Astrocyte (in vitro differentiated cells and primary cell): Measurements from ENCODE around the gene SLC25A12. TPM values are rescaled to one million over a fixed set of nuclear protein-coding genes. Genes with fewer than 3 reads are reported as not detected.
"Not testable (repeated sequence)": the region's sequence is repeated elsewhere in the genome, so short reads cannot be mapped to it uniquely, and the experiment has no call there.

ENCODE experiments used
- DNase-seq: peaks from one replicate; pipeline ENCODE4 v3.0.0-alpha.2; 2010; ENCODE audit warnings: low read depth
- FAIRE-seq: peaks from 2 replicates; lab custom pipeline; 2011; peaks lifted over from hg19 to GRCh38; lab: Jason Lieb, UNC
- H2AFZ ChIP-seq: 2 replicates; pipeline ENCODE4 v1.6.0; 2012; ENCODE audit warnings: low read depth, low read length, inconsistent platforms
- H3K27ac ChIP-seq: 2 replicates; pipeline ENCODE4 v1.5.1; 2011; ENCODE audit warnings: low read depth, low read length, inconsistent platforms
- H3K27me3 ChIP-seq: 2 replicates; pipeline ENCODE4 v1.6.0; 2011; ENCODE audit warnings: low read length, inconsistent platforms; ENCODE audit not compliant: insufficient read depth
- H3K36me3 ChIP-seq: 2 replicates; pipeline ENCODE4 v1.5.1; 2011; ENCODE audit warnings: low read length, inconsistent platforms; ENCODE audit not compliant: insufficient read depth
- H3K4me1 ChIP-seq: 2 replicates; pipeline ENCODE4 v1.5.1; 2011; ENCODE audit warnings: low read length, inconsistent platforms; ENCODE audit not compliant: insufficient read depth
- H3K4me2 ChIP-seq: 2 replicates; pipeline ENCODE4 v1.6.0; 2012; ENCODE audit warnings: low read length, inconsistent platforms
- H3K4me3 ChIP-seq: 2 replicates; pipeline ENCODE4 v1.5.1; 2011; ENCODE audit warnings: low read depth, mild to moderate bottlenecking, low read length, inconsistent platforms; ENCODE audit not compliant: insufficient read depth
- H3K79me2 ChIP-seq: 2 replicates; pipeline ENCODE4 v1.6.0; 2012; ENCODE audit warnings: mild to moderate bottlenecking, low read length, inconsistent platforms; ENCODE audit not compliant: insufficient read depth
- H3K9ac ChIP-seq: 2 replicates; pipeline ENCODE4 v1.6.0; 2012; ENCODE audit warnings: mild to moderate bottlenecking, low read length, inconsistent platforms
- H3K9me3 ChIP-seq: 2 replicates; pipeline ENCODE4 v1.5.1; 2012; ENCODE audit warnings: low read depth, mild to moderate bottlenecking, low read length, inconsistent platforms; ENCODE audit not compliant: insufficient read depth
- H4K20me1 ChIP-seq: 2 replicates; pipeline ENCODE4 v1.6.0; 2012; ENCODE audit warnings: low read length, inconsistent platforms; ENCODE audit not compliant: insufficient read depth
- H3K27ac Mint-ChIP-seq: one replicate; pipeline ENCODE4 v1.8.0; 2021; ENCODE audit warnings: mild to moderate bottlenecking, mixed read lengths; ENCODE audit not compliant: unreplicated experiment
- H3K27me3 Mint-ChIP-seq: one replicate; pipeline ENCODE4 v1.8.0; 2021; ENCODE audit warnings: low read depth, mixed read lengths; ENCODE audit not compliant: unreplicated experiment
- H3K36me3 Mint-ChIP-seq: one replicate; pipeline ENCODE4 v1.8.0; 2021; ENCODE audit warnings: low read depth, mixed read lengths; ENCODE audit not compliant: unreplicated experiment
- H3K4me1 Mint-ChIP-seq: one replicate; pipeline ENCODE4 v1.8.0; 2021; ENCODE audit warnings: low read depth, mixed read lengths; ENCODE audit not compliant: unreplicated experiment
- H3K4me3 Mint-ChIP-seq: one replicate; pipeline ENCODE4 v1.8.0; 2021; ENCODE audit warnings: mild to moderate bottlenecking, moderate library complexity, mixed read lengths; ENCODE audit not compliant: unreplicated experiment
- H3K9me3 Mint-ChIP-seq: one replicate; pipeline ENCODE4 v1.8.0; 2021; ENCODE audit warnings: mild to moderate bottlenecking, mixed read lengths; ENCODE audit not compliant: unreplicated experiment
- EZH2 ChIP-seq: IDR thresholded peaks from 2 replicates; pipeline ENCODE4 v1.6.1; 2012; ENCODE audit warnings: mild to moderate bottlenecking, low read length, inconsistent platforms; ENCODE audit not compliant: insufficient read depth
- total RNA-seq: library from RNA; stranded (reverse); gene quantifications from 2 replicates; pipeline ENCODE4 v1.2.1, GENCODE V29; 2021
- TF ChIP-seq, protein P1 (sequence below): IDR thresholded peaks from 2 replicates; pipeline ENCODE4 v1.5.1; 2011; ENCODE audit warnings: low read depth, mild to moderate bottlenecking, inconsistent platforms, low read length, moderate library complexity; ENCODE audit not compliant: insufficient read depth

SLC25A12 gene
- total RNA-seq, 1 donor from 2014 or later = 18.1 TPM

- H3K4me3 ChIP-seq = no peak overlapping the region
- Mint-ChIP-seq H3K27ac (no peak overlapping the region), H3K4me1 (no peaks in the 10 kb centered on the region), H3K4me3 (no peak overlapping the region), H3K36me3 (no peaks in the 10 kb centered on the region), H3K9me3 (peaks cover 2% of the 10 kb centered on the region), H3K27me3 (peaks cover 3% of the 10 kb centered on the region)
- DNase-seq = no peak
- H3K9ac ChIP-seq = no peak overlapping the region
- H3K4me2 ChIP-seq = no peak overlapping the region
- no peak for FAIRE-seq
- no peaks in the 10 kb centered on the region for H3K27me3 ChIP-seq
- TF ChIP-seq, protein P1, sequence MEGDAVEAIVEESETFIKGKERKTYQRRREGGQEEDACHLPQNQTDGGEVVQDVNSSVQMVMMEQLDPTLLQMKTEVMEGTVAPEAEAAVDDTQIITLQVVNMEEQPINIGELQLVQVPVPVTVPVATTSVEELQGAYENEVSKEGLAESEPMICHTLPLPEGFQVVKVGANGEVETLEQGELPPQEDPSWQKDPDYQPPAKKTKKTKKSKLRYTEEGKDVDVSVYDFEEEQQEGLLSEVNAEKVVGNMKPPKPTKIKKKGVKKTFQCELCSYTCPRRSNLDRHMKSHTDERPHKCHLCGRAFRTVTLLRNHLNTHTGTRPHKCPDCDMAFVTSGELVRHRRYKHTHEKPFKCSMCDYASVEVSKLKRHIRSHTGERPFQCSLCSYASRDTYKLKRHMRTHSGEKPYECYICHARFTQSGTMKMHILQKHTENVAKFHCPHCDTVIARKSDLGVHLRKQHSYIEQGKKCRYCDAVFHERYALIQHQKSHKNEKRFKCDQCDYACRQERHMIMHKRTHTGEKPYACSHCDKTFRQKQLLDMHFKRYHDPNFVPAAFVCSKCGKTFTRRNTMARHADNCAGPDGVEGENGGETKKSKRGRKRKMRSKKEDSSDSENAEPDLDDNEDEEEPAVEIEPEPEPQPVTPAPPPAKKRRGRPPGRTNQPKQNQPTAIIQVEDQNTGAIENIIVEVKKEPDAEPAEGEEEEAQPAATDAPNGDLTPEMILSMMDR = no peak
- no peak for TF ChIP-seq EZH2
- no peaks in the 10 kb centered on the region for H3K4me1 ChIP-seq
- no peaks in the 10 kb centered on the region for H4K20me1 ChIP-seq
- H3K79me2 ChIP-seq = no peaks in the 10 kb centered on the region
- H2AFZ ChIP-seq = no peak overlapping the region
- H3K36me3 ChIP-seq = no peaks in the 10 kb centered on the region
- H3K9me3 ChIP-seq = no peaks in the 10 kb centered on the region
- H3K27ac ChIP-seq = no peak overlapping the region
Observed at GRCh38 chr2:171908235-171908634, 14.2 kb upstream of the SLC25A12 start.

DNA sequence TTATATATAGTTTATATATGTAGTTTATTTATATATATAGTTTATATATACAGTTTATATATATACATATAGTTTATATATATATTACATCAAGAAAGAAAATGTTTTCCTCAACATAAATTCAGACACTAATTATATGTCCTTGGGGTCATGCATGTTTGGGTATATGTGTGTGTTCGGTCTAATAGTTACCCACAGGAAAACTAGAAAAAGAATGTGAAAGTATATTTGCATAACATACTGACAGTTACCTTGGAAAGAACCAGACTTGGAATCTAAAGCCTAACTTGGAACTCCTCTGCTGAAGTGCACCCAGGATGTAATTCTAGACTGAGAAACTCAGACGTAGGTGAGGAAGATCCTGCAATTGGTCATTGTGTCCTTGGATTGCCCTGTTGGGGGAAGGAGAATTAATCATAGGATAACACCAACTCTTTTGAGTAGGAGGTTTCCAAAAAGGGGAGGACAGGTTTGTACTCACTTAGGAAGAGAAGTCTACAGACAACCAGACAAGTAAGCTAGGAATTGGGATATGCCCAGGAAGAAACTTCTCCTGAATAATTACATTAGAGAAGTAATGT, 8.9 kb upstream of the SLC25A12 start:
- no peaks in the 10 kb centered on the region for H3K36me3 ChIP-seq
- Mint-ChIP-seq H3K36me3 (no peaks in the 10 kb centered on the region), H3K4me1 (no peaks in the 10 kb centered on the region), H3K27ac (no peak overlapping the region), H3K9me3 (peaks cover 2% of the 10 kb centered on the region), H3K27me3 (peaks cover 8% of the 10 kb centered on the region), H3K4me3 (no peak overlapping the region)
- no peak for DNase-seq
- H3K79me2 ChIP-seq = no peaks in the 10 kb centered on the region
- H3K27ac ChIP-seq = no peak overlapping the region
- FAIRE-seq = no peak
- no peak overlapping the region for H3K9ac ChIP-seq
- H3K27me3 ChIP-seq = no peaks in the 10 kb centered on the region
- H3K4me1 ChIP-seq = no peaks in the 10 kb centered on the region
- no peak overlapping the region for H3K4me3 ChIP-seq
- H3K9me3 ChIP-seq = no peaks in the 10 kb centered on the region
- H3K4me2 ChIP-seq = no peak overlapping the region
- no peaks in the 10 kb centered on the region for H4K20me1 ChIP-seq
- H2AFZ ChIP-seq = no peak overlapping the region
- no peak for TF ChIP-seq EZH2
- TF ChIP-seq, protein P1 = no peak

GRCh38 chr2:171899623-171900282, 5.7 kb upstream of the SLC25A12 start:
- H3K4me1 Mint-ChIP-seq, H2AFZ ChIP-seq, H3K27me3 ChIP-seq, H3K9me3 ChIP-seq, H3K4me3 Mint-ChIP-seq, DNase-seq, H3K79me2 ChIP-seq, FAIRE-seq, H3K27ac Mint-ChIP-seq, H3K4me2 ChIP-seq, H3K36me3 Mint-ChIP-seq, H3K9me3 Mint-ChIP-seq, H3K36me3 ChIP-seq, H3K27me3 Mint-ChIP-seq, H3K4me3 ChIP-seq, H3K9ac ChIP-seq, H4K20me1 ChIP-seq, H3K4me1 ChIP-seq, H3K27ac ChIP-seq: not testable (repeated sequence)
